ENCODE results near the gene NUBP2. TPM values are rescaled to one million over a fixed set of nuclear protein-coding genes. Genes with fewer than 3 reads are reported as not detected.

NUBP2 gene
- total RNA-seq, 2 donors from 2014 or later: 32.6 to 58.8 TPM

DNA sequence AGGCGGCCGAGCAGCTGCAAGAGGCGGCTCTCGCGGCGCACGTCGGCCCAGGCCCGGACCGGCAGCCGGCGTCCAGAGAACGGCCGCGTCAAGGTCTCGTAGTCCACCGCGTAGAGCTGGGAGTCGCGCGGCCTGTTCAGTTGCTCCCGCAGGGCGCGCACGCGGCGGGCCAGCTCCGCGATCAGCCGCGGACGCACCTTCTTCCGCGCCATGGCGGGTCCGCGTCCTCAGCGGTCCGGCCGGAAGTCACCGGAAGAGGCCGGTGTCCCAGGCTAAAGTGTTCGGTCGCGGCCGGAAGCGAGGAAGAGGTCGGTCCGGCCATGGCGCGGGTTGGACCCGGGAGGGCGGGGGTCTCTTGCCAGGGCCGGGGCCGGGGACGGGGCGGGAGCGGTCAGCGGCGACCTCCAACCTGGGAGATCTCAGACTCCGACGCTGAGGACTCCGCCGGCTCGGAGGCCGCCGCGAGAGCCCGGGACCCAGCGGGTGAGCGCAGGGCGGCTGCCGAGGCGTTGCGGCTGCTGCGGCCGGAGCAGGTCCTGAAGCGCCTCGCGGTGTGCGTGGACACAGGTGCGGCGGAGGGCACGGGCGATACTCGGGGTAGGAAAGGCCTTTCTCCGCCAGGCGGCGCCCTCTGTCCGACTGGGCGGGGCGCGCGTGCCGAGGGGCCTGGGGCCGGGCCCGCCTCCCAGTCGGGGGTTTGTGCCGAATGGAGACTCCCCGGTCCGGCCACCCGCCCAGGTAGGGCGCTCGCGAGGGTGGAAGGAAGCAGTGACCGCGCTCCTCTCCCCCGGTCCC is 9.7 kb upstream of the NUBP2 start, which contains the start of gene MRPS34:
MRPS34 (minus strand) TSS at position 227 of the 795 bp plus-strand sequence; CDS start at position 212, 15 bp downstream.
- peak; percentile 60 for ATAC-seq (replicated peaks)
- Mint-ChIP-seq H3K36me3 (ENCODE audit: low read depth) (peaks cover 27% of the 10 kb centered on the region), H3K4me3 (peak within 1 kb of the TSS; percentile 100), H3K4me1 (peaks cover 7% of the 10 kb centered on the region), H3K9me3 (no peaks in the 10 kb centered on the region), H3K27me3 (no peaks in the 10 kb centered on the region), H3K27ac (peak within 1 kb of the TSS; percentile 99)

- Mint-ChIP-seq H3K4me1 (peaks cover 7% of the 10 kb centered on the region), H3K27ac (no peak overlapping the region), H3K36me3 (ENCODE audit: low read depth) (peaks cover 22% of the 10 kb centered on the region), H3K27me3 (no peaks in the 10 kb centered on the region), H3K9me3 (no peaks in the 10 kb centered on the region), H3K4me3 (peak overlapping the region; percentile 100)
- no peak for ATAC-seq (replicated peaks)
Observed at GRCh38 chr16:1773703-1774447, 8.9 kb upstream of the NUBP2 start.

DNA sequence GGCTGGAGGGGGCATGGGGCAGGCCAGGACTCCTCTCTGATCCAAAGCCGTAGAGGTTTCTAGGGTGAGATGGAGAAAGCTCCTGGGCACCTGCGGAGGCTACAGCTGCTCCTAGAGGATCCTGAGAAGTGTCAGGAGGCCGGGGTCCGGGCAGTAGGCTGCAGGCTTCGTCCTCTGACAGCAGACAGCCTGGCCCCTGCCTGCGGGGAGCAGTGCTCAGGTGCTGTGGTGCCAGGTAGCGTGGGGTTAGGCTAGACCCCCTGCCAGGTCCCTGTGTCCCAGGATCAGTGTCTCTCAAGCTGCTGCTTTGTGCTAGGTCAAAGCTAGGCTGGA is 8.3 kb upstream of the NUBP2 start:
- Mint-ChIP-seq H3K27ac (no peak overlapping the region), H3K4me3 (peak overlapping the region; percentile 100), H3K4me1 (peaks cover 7% of the 10 kb centered on the region), H3K9me3 (no peaks in the 10 kb centered on the region), H3K27me3 (no peaks in the 10 kb centered on the region), H3K36me3 (ENCODE audit: low read depth) (peaks cover 22% of the 10 kb centered on the region)
- no peak for ATAC-seq (replicated peaks)

GRCh38 chr16:1775006-1775845 is 7.5 kb upstream of the NUBP2 start:
- no peak for ATAC-seq (replicated peaks)
- Mint-ChIP-seq H3K27ac (no peak overlapping the region), H3K27me3 (no peaks in the 10 kb centered on the region), H3K4me1 (peaks cover 7% of the 10 kb centered on the region), H3K4me3 (peak overlapping the region; percentile 53), H3K36me3 (ENCODE audit: low read depth) (peaks cover 16% of the 10 kb centered on the region), H3K9me3 (no peaks in the 10 kb centered on the region)

DNA sequence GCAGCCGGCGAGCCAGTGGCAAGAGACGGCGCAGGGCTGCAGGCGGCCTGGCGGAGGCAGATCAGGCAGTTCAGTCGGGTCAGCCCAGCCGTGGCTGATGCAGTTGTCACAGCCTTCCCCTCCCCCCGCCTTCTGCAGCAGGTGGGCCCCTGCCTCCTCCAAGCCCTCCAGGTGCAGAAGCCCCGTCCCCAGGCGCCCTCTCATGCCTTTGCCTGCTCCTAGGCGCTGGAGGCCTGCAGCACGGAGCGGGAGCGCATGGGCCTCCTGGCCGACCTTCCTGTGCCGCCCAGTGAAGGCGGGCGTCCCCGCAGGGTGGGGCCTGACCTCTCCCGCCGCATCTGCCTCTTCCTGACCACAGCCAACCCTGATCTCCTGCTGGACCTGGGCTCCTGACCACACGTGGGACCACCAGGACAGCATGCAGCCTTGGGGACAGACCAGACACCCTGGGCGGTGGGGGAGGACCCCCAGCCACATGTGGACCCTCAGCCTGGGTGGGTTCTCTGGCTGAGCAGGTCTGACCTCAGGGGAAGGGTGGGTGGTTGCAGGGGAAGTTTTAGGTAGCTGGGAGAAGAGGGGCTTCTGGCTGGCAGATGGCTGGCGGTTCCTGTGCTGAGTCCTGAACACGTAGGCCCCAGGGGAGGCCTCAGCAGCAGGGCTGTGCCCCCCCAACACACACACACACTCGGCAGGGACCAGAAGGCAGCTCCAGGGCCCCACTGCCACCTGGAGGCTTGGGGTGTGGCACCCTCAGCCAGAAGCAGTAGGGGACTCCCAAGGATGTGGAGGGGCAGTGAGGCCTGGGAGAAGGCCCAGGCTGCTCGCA is 6.7 kb upstream of the NUBP2 start:
- H3K27me3 Mint-ChIP-seq: no peaks in the 10 kb centered on the region
- no peak overlapping the region for H3K27ac Mint-ChIP-seq
- peaks cover 14% of the 10 kb centered on the region for H3K36me3 Mint-ChIP-seq (ENCODE audit: low read depth)

GRCh38 chr16:1776672-1776955 is 6.1 kb upstream of the NUBP2 start:
- Mint-ChIP-seq H3K36me3 (ENCODE audit: low read depth) (peaks cover 17% of the 10 kb centered on the region), H3K27me3 (no peaks in the 10 kb centered on the region), H3K9me3 (no peaks in the 10 kb centered on the region), H3K27ac (no peak overlapping the region), H3K4me3 (no peak overlapping the region), H3K4me1 (peaks cover 7% of the 10 kb centered on the region)
- no peak for ATAC-seq (replicated peaks)

More for the DNA sequence above, 6.7 kb upstream of the NUBP2 start:
- H3K4me3 Mint-ChIP-seq: no peak overlapping the region
- ATAC-seq (replicated peaks): no peak
- no peaks in the 10 kb centered on the region for H3K9me3 Mint-ChIP-seq
- H3K4me1 Mint-ChIP-seq: peaks cover 7% of the 10 kb centered on the region

DNA sequence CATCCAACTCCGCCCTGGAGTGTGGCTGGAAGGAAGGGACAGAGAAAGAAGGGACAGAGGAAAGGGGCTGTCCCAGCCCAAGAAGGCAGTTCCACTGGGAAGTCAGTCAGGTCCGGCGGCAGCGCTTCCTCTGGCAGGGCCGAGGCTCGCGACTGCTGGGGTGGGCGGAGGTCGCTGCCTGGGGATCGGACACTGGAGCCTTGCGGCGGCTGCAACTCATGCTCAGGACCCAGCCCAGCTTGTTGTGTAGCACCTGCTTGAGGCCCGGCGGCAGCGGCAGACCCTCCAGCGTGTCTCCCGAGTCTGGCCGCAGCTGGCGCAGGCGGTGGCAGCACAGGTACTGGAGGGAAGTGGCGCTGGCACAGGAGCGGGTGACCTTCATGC is 5.8 kb upstream of the NUBP2 start:
- Mint-ChIP-seq H3K4me3 (no peak overlapping the region), H3K4me1 (peaks cover 4% of the 10 kb centered on the region), H3K27ac (no peak overlapping the region), H3K9me3 (no peaks in the 10 kb centered on the region), H3K36me3 (ENCODE audit: low read depth) (peaks cover 13% of the 10 kb centered on the region), H3K27me3 (no peaks in the 10 kb centered on the region)
- ATAC-seq (replicated peaks): no peak

GRCh38 chr16:1777375-1778199 is 5.2 kb upstream of the NUBP2 start:
- Mint-ChIP-seq H3K36me3 (ENCODE audit: low read depth) (peaks cover 7% of the 10 kb centered on the region), H3K4me1 (no peaks in the 10 kb centered on the region), H3K4me3 (no peak overlapping the region), H3K27ac (no peak overlapping the region), H3K9me3 (no peaks in the 10 kb centered on the region), H3K27me3 (no peaks in the 10 kb centered on the region)
- no peak for ATAC-seq (replicated peaks)

GRCh38 chr16:1778200-1779179 is 4.3 kb upstream of the NUBP2 start:
- no peaks in the 10 kb centered on the region for H3K27me3 Mint-ChIP-seq
- H3K9me3 Mint-ChIP-seq: no peaks in the 10 kb centered on the region
- no peak overlapping the region for H3K27ac Mint-ChIP-seq
- no peaks in the 10 kb centered on the region for H3K4me1 Mint-ChIP-seq
- H3K4me3 Mint-ChIP-seq: no peak overlapping the region
- ATAC-seq (replicated peaks): no peak
- peaks cover 7% of the 10 kb centered on the region for H3K36me3 Mint-ChIP-seq (ENCODE audit: low read depth)

DNA sequence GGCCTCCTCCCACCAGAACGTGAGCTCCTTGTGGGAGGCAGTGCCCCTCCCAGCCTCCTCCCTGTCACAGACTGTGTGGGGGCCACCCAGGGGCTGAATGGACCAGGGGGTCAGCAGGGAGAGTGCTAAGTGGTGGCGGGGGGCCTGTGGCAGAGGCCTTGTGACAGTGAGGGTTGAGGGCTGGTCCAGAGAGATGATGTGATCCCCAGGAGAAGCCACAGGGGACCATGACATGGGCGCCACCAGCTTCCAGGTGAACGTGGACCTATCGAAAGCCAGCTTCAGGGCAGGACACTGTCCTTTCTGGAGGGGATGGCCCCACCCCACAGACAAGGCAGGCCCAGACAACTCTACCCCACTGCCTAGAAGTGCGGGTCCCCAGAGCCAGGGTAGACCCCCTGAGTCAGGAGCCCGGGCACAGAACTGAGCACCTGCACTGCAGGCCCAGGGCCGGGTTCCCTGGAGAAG is 3.5 kb upstream of the NUBP2 start:
- Mint-ChIP-seq H3K27ac (no peak overlapping the region), H3K9me3 (no peaks in the 10 kb centered on the region), H3K36me3 (ENCODE audit: low read depth) (peaks cover 7% of the 10 kb centered on the region), H3K4me3 (no peak overlapping the region), H3K27me3 (no peaks in the 10 kb centered on the region), H3K4me1 (no peaks in the 10 kb centered on the region)
- no peak for ATAC-seq (replicated peaks)

DNA sequence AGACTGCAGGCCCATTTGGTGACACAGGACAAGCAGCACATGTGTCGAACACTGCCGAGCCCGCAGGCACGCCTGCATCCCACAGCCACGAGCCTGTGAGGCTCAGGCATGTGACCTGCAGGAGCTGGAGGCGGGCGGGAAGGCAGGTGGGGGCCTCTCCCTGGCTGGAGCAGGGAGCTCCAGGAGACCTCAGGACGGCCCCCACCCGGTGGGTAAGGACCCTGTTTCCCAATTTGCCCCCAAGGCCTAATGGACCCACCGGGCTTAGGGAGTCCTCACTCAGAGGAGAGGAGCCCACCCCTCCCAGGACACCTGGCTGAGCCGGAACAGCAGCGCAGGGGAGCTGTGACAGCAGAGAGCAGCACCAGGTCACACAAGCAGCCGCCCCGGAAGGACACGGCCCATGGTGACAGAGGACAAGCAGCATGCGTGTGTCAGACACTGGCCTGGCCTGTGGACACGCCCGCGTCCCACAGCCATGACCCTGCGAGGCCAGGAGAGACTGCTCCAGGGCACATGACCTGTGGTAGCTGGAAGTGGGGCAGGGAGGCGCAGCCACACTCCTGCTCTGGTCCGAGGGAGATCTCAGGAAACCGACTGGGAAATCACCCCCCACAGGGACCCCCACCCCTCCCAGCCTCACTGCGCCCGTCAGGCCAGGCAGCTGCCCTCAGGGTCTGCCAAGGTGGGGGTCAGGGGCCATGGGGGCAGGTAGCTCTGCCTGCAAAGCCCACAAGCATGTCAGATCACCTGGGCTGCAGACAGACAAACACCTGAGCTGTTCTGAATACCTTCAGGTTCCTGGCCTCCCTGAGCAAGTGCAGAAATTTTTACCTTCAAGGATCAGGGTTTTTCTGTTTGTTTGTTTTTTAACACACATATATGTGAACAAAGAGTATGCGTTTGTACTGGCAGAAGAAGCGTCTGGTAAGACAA is 2.8 kb upstream of the NUBP2 start:
- Mint-ChIP-seq H3K27ac (no peak overlapping the region), H3K36me3 (ENCODE audit: low read depth) (peaks cover 10% of the 10 kb centered on the region), H3K9me3 (no peaks in the 10 kb centered on the region), H3K4me3 (peak overlapping the region; percentile 89), H3K4me1 (no peaks in the 10 kb centered on the region), H3K27me3 (no peaks in the 10 kb centered on the region)
- no peak for ATAC-seq (replicated peaks)

- peaks cover 14% of the 10 kb centered on the region for H3K36me3 Mint-ChIP-seq (ENCODE audit: low read depth)
- H3K27me3 Mint-ChIP-seq: no peaks in the 10 kb centered on the region
- no peak overlapping the region for H3K27ac Mint-ChIP-seq
- H3K4me1 Mint-ChIP-seq: no peaks in the 10 kb centered on the region
- no peaks in the 10 kb centered on the region for H3K9me3 Mint-ChIP-seq
- no peak for ATAC-seq (replicated peaks)
- H3K4me3 Mint-ChIP-seq: peak overlapping the region; percentile 89
Observed at GRCh38 chr16:1780677-1781072, 2.1 kb upstream of the NUBP2 start.

Data from activated T-helper 17 cell treated with anti-CD3 and anti-CD28 coated beads, Interleukin-2, amount 50 U/mL, for 72 hours (primary cell).